Loucy (cell line): ENCODE results near the gene RNF157.
"Not testable (repeated sequence)": the region's sequence is repeated elsewhere in the genome, so short reads cannot be mapped to it uniquely, and the experiment has no call there.

Experiments
- H2AFZ ChIP-seq: fragments of 200-600 bp; sonication (generic); 2 replicates; pipeline ENCODE4 v1.6.0; 2016; ENCODE audit warnings: antibody characterized with exemption, mild to moderate bottlenecking, low read length, moderate library complexity
- H3F3A ChIP-seq: fragments of 200-600 bp; 2 replicates; pipeline ENCODE4 v1.6.0; 2016; ENCODE audit warnings: antibody characterized with exemption, low read depth, mild to moderate bottlenecking
- H3K27me3 ChIP-seq: fragments of 200-600 bp; sonication (generic); 2 replicates; pipeline ENCODE4 v1.6.1; 2014; ENCODE audit warnings: low read length, mild to moderate bottlenecking; ENCODE audit not compliant: insufficient read depth, poor library complexity, severe bottlenecking
- H3K36me3 ChIP-seq: fragments of 200-600 bp; sonication (generic); 2 replicates; pipeline ENCODE4 v1.6.1; 2016; ENCODE audit warnings: low read length; ENCODE audit not compliant: insufficient read depth
- H3K4me1 ChIP-seq: fragments of 200-600 bp; sonication (generic); 2 replicates; pipeline ENCODE4 v1.5.1; 2014; ENCODE audit warnings: low read length, mild to moderate bottlenecking; ENCODE audit not compliant: insufficient read depth, poor library complexity, severe bottlenecking
- H3K4me2 ChIP-seq: fragments of 200-600 bp; sonication (generic); 2 replicates; pipeline ENCODE4 v1.6.0; 2014; ENCODE audit warnings: antibody characterized with exemption, low read length, low read depth, mild to moderate bottlenecking; ENCODE audit not compliant: poor library complexity, severe bottlenecking
- H3K4me3 ChIP-seq: fragments of 200-600 bp; sonication (generic); 2 replicates; pipeline ENCODE4 v1.5.1; 2014; ENCODE audit warnings: low read length, mild to moderate bottlenecking, mixed read lengths; ENCODE audit not compliant: poor library complexity, severe bottlenecking
- H3K79me2 ChIP-seq: fragments of 200-600 bp; sonication (generic); 2 replicates; pipeline ENCODE4 v1.6.1; 2014; ENCODE audit warnings: low read length; ENCODE audit not compliant: insufficient read depth
- H3K9ac ChIP-seq: fragments of 200-600 bp; sonication (generic); 2 replicates; pipeline ENCODE4 v1.6.0; 2014; ENCODE audit warnings: mild to moderate bottlenecking, low read depth, low read length, moderate library complexity; ENCODE audit not compliant: poor library complexity, severe bottlenecking
- H3K9me2 ChIP-seq: fragments of 200-600 bp; sonication (generic); replicated peaks from 2 replicates; pipeline ENCODE4 v1.6.1; 2016; ENCODE audit warnings: low read depth, low read length, mixed read lengths
- H3K9me3 ChIP-seq: fragments of 200-600 bp; sonication (generic); 2 replicates; pipeline ENCODE4 v1.6.1; 2014; ENCODE audit warnings: mild to moderate bottlenecking, antibody characterized with exemption, low read length, low read depth; ENCODE audit not compliant: insufficient read depth
- H4K20me1 ChIP-seq: fragments of 200-600 bp; sonication (generic); 2 replicates; pipeline ENCODE4 v1.6.0; 2014; ENCODE audit warnings: antibody characterized with exemption, low read length, mild to moderate bottlenecking; ENCODE audit not compliant: insufficient read depth, poor library complexity, severe bottlenecking
- CTCF ChIP-seq: fragments of 200-600 bp; sonication (generic); conservative IDR thresholded peaks from 2 replicates; pipeline ENCODE4 v1.5.1; 2014; ENCODE audit warnings: mild to moderate bottlenecking, antibody characterized with exemption, low read length
- EZH2phosphoT487 ChIP-seq: fragments of 200-600 bp; IDR thresholded peaks from 2 replicates; pipeline ENCODE4 v1.6.1; 2018; ENCODE audit warnings: antibody characterized with exemption, mild to moderate bottlenecking, moderate library complexity, borderline replicate concordance

Gene RNF157

GRCh38 chr17:76260220-76260619 lies 19.9 kb upstream of the RNF157 start:
- Histone ChIP-seq H3K9me3 (no peaks in the 10 kb centered on the region), H4K20me1 (no peaks in the 10 kb centered on the region), H3K36me3 (no peaks in the 10 kb centered on the region), H3K4me3 (no peak overlapping the region), H3K4me1 (peaks cover 31% of the 10 kb centered on the region), H3K9me2 (no peaks in the 10 kb centered on the region), H3K27me3 (no peaks in the 10 kb centered on the region), H2AFZ (no peak overlapping the region), H3K79me2 (no peaks in the 10 kb centered on the region), H3K9ac (no peak overlapping the region), H3F3A (peaks cover 6% of the 10 kb centered on the region), H3K4me2 (no peak overlapping the region)
- TF ChIP-seq EZH2phosphoT487 (no peak), CTCF (no peak)

- not testable (repeated sequence) for H3K9me2 ChIP-seq, H3F3A ChIP-seq, H3K4me2 ChIP-seq, H3K4me3 ChIP-seq, H4K20me1 ChIP-seq, H3K36me3 ChIP-seq, H2AFZ ChIP-seq, H3K9ac ChIP-seq, H3K9me3 ChIP-seq, H3K79me2 ChIP-seq, H3K27me3 ChIP-seq
- peaks cover 15% of the 10 kb centered on the region for H3K4me1 ChIP-seq
Measured at GRCh38 chr17:76256430-76257050, 16.2 kb upstream of the RNF157 start.

DNA sequence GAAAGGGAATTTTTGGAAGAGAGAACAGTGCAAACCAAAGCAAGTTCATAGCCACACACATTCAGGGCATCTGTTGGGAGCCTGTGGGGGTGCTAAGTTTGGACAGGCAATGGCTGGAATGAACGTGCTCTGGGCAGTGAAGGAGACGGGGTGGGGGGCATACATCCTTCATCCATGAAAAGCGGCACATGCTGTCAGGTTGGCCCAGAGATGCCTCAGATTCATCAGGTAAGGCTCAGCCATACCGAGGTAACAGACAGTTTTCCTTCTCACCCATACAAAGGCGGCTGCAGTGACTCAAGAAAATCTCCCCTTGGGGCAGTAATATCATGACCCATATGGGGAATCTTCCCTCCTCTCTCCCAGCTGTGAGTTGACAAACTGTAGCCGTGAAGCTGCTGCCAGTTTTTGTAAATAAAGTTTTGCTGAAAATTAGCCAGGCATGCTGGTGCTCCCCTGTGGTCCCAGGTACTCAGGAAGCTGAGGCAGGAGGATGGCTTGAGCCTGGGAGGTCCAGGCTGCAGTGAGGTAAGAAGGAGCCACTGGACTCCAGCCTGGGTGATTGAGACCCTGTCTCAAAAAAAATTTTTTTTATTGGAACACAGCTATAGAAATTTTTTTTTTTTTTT lies 15.6 kb upstream of the RNF157 start:
- H3K9ac ChIP-seq, result no peak overlapping the region
- H3K4me1 ChIP-seq, result peaks cover 15% of the 10 kb centered on the region
- TF ChIP-seq EZH2phosphoT487 (no peak), CTCF (no peak)
- H3F3A ChIP-seq, result no peaks in the 10 kb centered on the region
- H3K4me2 ChIP-seq, result no peak overlapping the region
- no peak overlapping the region for H2AFZ ChIP-seq
- H4K20me1 ChIP-seq, result no peaks in the 10 kb centered on the region
- no peaks in the 10 kb centered on the region for H3K79me2 ChIP-seq
- H3K9me3 ChIP-seq, result no peaks in the 10 kb centered on the region
- no peak overlapping the region for H3K4me3 ChIP-seq
- H3K36me3 ChIP-seq, result no peaks in the 10 kb centered on the region
- H3K27me3 ChIP-seq, result no peaks in the 10 kb centered on the region
- H3K9me2 ChIP-seq, result no peaks in the 10 kb centered on the region

- Histone ChIP-seq H3K9me3 (no peaks in the 10 kb centered on the region), H3K4me3 (no peak overlapping the region), H2AFZ (no peak overlapping the region), H3K9ac (no peak overlapping the region), H3K4me2 (no peak overlapping the region), H4K20me1 (no peaks in the 10 kb centered on the region), H3K36me3 (no peaks in the 10 kb centered on the region), H3K27me3 (no peaks in the 10 kb centered on the region), H3F3A (no peaks in the 10 kb centered on the region), H3K4me1 (peaks cover 15% of the 10 kb centered on the region), H3K79me2 (no peaks in the 10 kb centered on the region), H3K9me2 (no peaks in the 10 kb centered on the region)
- TF ChIP-seq CTCF (no peak), EZH2phosphoT487 (no peak)
Measured at GRCh38 chr17:76254275-76254674, 14.0 kb upstream of the RNF157 start.
